GM18511 (cell line): ENCODE data around the gene EML6.

Experiments
- ATAC-seq: cut with Tn5 transposase; IDR thresholded peaks from one replicate; pipeline ENCODE4 v1.9.1; 2021; ENCODE audit warnings: mild to moderate bottlenecking, moderate library complexity; ENCODE audit not compliant: unreplicated experiment

Gene EML6

GRCh38 chr2:54902763-54903162 lies 179.3 kb downstream of the EML6 start:
- ATAC-seq = no peak

DNA sequence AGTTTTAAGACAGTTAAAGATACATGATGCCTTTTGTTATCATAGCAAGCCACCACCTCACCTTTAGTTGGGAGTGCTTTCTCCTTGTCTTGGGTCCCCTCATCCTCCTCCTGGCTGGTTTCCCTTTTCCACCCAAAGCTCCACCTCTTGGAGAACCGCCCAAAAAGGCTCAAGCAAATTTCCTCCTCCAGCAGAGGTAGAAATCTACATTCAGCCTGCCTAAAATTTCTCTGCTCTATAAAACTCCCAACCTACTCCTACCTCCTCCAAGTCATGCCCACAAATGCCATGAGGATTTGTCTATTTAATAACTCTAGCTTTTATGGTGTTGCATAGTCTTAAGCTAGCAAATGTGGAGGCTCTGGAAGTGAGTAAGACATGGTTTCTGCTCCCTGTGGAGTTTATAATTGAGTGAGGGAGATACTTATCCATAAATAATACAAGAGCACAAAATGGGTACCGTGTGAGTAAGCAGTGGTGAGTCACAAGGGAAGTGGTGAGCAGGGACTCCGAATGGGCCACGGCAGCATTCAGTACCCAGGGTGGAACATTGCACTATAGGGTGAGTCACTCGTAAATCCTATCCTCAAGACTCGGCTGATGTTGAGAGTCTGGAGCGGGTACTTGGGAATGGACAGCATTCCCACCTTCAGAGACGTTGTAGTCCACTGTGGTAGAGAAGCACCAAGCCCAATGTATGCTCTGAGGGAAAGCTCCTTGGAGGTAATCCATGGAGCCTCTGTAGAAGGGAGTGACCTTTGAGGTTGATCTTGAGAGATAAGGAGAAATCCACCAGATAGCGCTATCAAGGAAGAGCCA lies 180.5 kb downstream of the EML6 start:
- ATAC-seq = peak; percentile 46

DNA sequence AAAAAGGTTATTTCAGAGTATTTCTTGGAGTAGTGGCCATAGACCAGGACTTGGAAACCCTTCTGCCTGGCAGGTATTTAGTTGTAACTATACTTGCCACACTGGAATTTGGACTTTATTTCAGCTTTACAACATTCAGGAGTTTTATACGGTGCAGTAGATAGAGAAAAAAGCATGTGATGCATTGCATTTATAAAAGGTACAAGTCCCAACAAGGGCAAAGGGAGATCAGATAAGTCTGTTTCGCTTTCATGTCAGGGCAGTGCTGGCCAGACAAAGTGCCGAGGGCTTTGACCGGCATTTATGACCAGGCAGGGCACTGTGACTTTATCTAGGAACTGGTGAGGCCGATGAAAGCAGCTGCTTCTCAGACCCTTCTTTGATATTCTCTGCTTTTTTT lies 181.4 kb downstream of the EML6 start:
- ATAC-seq = no peak

DNA sequence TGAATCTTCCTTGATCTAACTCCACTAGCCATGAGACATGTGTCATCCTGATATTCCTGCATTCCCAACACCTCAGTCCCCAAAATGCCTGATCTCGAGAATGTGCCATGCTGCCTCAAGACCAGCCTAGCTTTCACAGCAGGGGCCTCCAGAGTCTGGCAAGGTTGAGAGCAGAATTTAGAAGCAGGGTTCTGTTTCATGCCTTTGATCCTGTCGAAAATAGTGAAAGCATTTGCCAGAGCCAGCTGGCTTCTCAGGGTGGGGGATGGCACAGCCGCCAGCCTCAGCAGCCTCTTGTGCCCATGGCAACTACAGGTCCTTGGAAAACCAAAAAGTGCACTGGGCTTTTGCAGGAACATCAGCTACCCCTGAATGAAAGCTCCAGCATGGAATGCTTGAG lies 183.3 kb downstream of the EML6 start:
- ATAC-seq = no peak

- no peak for ATAC-seq
Observed at GRCh38 chr2:54907663-54908062, 184.2 kb downstream of the EML6 start.

GRCh38 chr2:54908591-54908990 lies 185.1 kb downstream of the EML6 start:
- ATAC-seq = no peak

DNA sequence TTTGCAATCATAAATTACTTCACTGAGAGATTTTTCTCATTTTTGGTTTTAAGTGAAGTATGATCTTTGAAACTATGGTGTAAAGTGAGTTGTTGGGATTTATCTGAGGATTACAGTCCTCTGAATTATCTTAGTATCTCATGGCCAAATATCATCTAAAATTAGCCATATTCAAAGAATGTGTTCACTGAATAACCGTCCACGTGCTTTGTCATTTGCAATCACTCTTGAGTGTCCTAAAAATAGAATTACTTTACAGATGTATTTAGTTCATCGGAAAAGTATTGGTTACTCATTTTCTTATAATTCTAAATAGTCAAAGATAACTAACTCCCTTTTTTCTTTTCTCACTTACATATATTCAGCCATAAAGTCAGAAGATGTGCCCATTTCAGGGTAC lies 185.5 kb downstream of the EML6 start:
- ATAC-seq = no peak

DNA sequence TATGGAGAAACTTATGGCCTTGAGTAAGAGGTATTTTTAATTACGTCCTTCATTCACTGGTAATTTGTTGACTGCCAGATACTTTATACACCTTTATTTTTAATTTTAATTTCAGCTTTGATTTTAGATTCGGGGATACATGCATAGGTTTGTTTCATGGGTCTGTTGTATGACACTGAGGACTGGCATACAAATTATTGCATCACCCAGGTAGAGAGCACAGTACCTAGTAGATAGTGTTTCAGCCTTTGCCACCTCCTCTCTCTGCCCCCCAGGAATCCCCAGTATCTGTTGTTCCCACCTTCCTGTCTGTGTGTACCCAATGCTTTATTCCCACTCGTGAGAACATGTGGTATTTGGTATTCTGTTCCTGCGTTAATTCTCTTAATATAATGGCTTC lies 188.8 kb downstream of the EML6 start:
- ATAC-seq = no peak

DNA sequence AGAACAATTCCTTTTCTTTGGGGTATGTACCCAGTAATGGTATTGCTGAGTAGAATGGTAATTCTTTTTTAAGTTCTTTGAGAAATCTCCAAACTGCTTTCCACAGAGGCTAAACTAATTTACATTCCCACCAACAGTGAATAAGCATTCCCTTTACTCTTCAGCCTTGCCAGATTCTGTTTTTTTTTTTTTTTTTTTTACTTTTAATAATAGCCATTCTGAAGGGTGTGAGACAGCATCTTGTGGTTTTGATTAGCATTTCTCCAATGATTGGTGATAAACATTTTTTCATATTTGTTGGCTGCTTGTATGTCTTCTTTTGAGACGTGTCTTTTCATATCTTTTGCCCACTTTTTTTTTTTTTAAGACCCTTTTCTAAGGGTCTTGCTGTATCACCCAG lies 189.4 kb downstream of the EML6 start:
- no peak for ATAC-seq

DNA sequence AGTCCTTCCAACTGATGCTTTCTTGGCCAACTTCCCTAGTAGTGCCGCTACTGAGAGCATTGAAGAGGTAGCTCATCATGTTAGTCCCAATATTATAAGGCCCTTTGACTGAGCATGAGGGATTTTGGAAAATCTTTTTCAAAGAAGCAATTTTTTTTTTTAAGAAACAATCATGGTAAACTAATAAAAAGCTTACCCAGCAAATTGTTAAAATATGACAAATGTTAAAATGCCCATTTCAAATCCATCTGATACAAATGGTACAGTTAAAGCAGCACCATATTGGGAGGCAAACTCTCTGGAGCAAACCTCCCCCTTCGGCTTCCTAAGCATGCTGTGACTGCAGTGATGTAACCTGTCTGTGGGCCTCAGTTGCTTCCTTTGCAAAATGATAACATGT lies 191.2 kb downstream of the EML6 start:
- ATAC-seq = no peak

GRCh38 chr2:54915101-54915500 lies 191.6 kb downstream of the EML6 start:
- ATAC-seq = no peak

- ATAC-seq = no peak
Observed at GRCh38 chr2:54916637-54917036, 193.2 kb downstream of the EML6 start.

GRCh38 chr2:54918647-54919280 lies 195.3 kb downstream of the EML6 start:
- no peak for ATAC-seq

DNA sequence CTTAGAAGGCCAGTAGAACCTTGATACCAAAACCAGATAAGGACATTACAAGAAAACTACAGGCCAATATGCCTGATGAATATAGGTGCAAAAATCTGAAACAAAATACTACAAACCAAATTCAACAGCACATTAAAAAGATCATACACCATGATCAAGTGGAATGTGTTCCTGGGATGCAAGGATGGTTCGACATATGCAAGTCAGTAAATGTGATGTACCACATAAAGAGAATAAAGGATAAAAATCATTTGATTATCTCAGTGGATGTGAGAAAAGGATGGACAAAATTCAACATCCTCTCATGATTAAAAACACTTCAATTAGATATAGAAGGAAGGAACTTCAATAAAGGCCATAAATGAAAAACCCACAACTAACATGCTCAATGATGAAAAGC lies 197.2 kb downstream of the EML6 start:
- ATAC-seq = no peak

GRCh38 chr2:54924121-54924520 lies 200.7 kb downstream of the EML6 start:
- no peak for ATAC-seq

- ATAC-seq = no peak
Observed at GRCh38 chr2:54925022-54925421, 201.6 kb downstream of the EML6 start.

GRCh38 chr2:54927085-54927750 lies 203.8 kb downstream of the EML6 start:
- ATAC-seq = no peak

GRCh38 chr2:54927751-54928615 lies 204.5 kb downstream of the EML6 start:
- no peak for ATAC-seq

GRCh38 chr2:54928719-54929118 lies 205.3 kb downstream of the EML6 start:
- no peak for ATAC-seq

- ATAC-seq = no peak
Observed at GRCh38 chr2:54931473-54931872, 208.0 kb downstream of the EML6 start.

- no peak for ATAC-seq
Observed at GRCh38 chr2:54935389-54935788, 211.9 kb downstream of the EML6 start.
